ENCODE measurements around the gene ADORA2B. TPM values are rescaled to one million over a fixed set of nuclear protein-coding genes. Genes with fewer than 3 reads are reported as not detected.

Gene ADORA2B
- total and polyA plus RNA-seq, 2 experiments from 2014 or later, result 3.3 to 7.9 TPM

DNA sequence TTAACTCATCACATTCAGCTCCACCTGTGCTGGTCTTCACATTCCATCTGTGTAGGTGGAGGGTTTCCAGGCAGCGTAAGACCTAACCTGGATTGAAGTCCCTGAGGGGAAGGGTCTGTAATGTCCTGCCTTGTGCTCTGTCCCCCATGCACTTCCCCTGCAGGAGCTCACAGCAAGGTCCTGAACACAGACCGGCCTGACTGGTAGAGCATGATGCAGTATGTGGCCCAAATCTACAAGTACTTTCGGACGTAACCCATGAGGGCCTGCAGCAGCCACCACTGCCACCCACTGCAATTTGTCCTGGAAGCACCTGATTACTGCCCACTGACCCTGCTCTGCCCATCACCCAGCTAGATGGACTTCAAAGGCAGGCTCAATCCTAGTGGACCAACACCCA lies 36.6 kb upstream of the ADORA2B start:
- Histone ChIP-seq H2AFZ (peak overlapping the region; percentile 63; the same call in 1 of the 2 replicates), H3F3A (replicated peaks; ENCODE audit: low read depth) (no peaks in the 10 kb centered on the region)
- H3K4me1 Mint-ChIP-seq, result peaks cover 13% of the 10 kb centered on the region; the same call in 2 of the 3 replicates

DNA sequence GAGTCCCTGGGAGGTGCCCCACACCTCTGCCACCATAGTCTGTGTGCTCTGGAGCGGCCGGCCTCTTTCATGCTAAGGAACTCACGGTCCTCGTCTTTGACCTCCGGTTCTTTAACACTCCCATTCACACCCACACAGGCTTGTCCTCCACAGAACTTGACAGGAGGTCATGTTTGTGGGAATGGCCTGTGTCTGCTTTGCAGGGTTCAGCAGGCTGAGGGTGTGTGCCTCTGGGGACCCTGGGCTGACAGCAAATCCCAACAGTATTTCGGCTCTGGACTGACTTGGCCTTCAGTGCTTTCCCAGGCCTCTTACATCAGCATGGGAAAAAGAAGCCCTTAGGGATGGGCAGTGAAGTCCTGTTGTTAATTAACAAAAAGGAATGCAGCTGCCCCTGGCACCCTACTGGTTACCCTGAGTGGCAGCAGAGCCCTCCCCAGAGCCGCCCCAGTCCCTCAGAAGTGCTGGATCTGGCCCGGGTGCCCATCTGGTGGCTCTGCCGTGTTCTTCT lies 35.4 kb upstream of the ADORA2B start:
- Mint-ChIP-seq H3K4me3 (no peak overlapping the region), H3K36me3 (ENCODE audit: low read depth) (no peaks in the 10 kb centered on the region), H3K4me1 (peaks cover 13% of the 10 kb centered on the region; the same call in 2 of the 3 replicates), H3K27ac (no peak overlapping the region), H3K27me3 (ENCODE audit: insufficient read depth, low read depth, poor library complexity) (peaks cover 3% of the 10 kb centered on the region), H3K9me3 (no peaks in the 10 kb centered on the region)
- Histone ChIP-seq H2AFZ (peak overlapping the region; percentile 63; the same call in 1 of the 2 replicates), H3K4me3 (no peak overlapping the region), H3K4me2 (no peak overlapping the region), H3K27me3 (ENCODE audit: insufficient read depth) (no peaks in the 10 kb centered on the region), H3F3A (replicated peaks; ENCODE audit: low read depth) (no peaks in the 10 kb centered on the region), H3K36me3 (ENCODE audit: insufficient read depth) (no peaks in the 10 kb centered on the region), H3K4me1 (ENCODE audit: insufficient read depth) (peaks cover 9% of the 10 kb centered on the region; the same call in 1 of the 2 replicates), H4K20me1 (replicated peaks; ENCODE audit: insufficient read depth) (0 out of 2 replicates have a peak, but pooled peaks cover 3% of the 10 kb centered on the region), H3K27ac (ENCODE audit: low read depth) (no peak overlapping the region), H3K9me2 (ENCODE audit: insufficient read depth) (no peaks in the 10 kb centered on the region), H3K79me2 (replicated peaks; ENCODE audit: insufficient read depth) (no peaks in the 10 kb centered on the region)
- ATAC-seq, result peak; percentile 74
- peak; percentile 21 for DNase-seq (ENCODE audit: low spot score)
- TF ChIP-seq STAT1 (IDR thresholded peaks at IDR 0.05; ENCODE audit: unreplicated experiment) (no peak), NANOG (IDR thresholded peaks at IDR 0.05; ENCODE audit: borderline replicate concordance) (no peak), EZH2 (IDR thresholded peaks at IDR 0.05; ENCODE audit: low read depth, unreplicated experiment) (no peak), ZNF331 (CRISPR knock-in tag; IDR thresholded peaks at IDR 0.05; ENCODE audit: low read depth) (no peak), EZH2phosphoT487 (IDR thresholded peaks at IDR 0.05; ENCODE audit: unreplicated experiment) (no peak), POLR2AphosphoS5 (IDR thresholded peaks at IDR 0.05; ENCODE audit: low read depth) (no peak), ZNF114 (CRISPR knock-in tag; IDR thresholded peaks at IDR 0.05) (no peak), CREB1 (CRISPR knock-in tag; IDR thresholded peaks at IDR 0.05; ENCODE audit: low read depth) (no peak)
- TF ChIP-seq, protein P1, sequence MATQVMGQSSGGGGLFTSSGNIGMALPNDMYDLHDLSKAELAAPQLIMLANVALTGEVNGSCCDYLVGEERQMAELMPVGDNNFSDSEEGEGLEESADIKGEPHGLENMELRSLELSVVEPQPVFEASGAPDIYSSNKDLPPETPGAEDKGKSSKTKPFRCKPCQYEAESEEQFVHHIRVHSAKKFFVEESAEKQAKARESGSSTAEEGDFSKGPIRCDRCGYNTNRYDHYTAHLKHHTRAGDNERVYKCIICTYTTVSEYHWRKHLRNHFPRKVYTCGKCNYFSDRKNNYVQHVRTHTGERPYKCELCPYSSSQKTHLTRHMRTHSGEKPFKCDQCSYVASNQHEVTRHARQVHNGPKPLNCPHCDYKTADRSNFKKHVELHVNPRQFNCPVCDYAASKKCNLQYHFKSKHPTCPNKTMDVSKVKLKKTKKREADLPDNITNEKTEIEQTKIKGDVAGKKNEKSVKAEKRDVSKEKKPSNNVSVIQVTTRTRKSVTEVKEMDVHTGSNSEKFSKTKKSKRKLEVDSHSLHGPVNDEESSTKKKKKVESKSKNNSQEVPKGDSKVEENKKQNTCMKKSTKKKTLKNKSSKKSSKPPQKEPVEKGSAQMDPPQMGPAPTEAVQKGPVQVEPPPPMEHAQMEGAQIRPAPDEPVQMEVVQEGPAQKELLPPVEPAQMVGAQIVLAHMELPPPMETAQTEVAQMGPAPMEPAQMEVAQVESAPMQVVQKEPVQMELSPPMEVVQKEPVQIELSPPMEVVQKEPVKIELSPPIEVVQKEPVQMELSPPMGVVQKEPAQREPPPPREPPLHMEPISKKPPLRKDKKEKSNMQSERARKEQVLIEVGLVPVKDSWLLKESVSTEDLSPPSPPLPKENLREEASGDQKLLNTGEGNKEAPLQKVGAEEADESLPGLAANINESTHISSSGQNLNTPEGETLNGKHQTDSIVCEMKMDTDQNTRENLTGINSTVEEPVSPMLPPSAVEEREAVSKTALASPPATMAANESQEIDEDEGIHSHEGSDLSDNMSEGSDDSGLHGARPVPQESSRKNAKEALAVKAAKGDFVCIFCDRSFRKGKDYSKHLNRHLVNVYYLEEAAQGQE (IDR thresholded peaks at IDR 0.05; ENCODE audit: unreplicated experiment), result no peak
- TF ChIP-seq, protein P2, sequence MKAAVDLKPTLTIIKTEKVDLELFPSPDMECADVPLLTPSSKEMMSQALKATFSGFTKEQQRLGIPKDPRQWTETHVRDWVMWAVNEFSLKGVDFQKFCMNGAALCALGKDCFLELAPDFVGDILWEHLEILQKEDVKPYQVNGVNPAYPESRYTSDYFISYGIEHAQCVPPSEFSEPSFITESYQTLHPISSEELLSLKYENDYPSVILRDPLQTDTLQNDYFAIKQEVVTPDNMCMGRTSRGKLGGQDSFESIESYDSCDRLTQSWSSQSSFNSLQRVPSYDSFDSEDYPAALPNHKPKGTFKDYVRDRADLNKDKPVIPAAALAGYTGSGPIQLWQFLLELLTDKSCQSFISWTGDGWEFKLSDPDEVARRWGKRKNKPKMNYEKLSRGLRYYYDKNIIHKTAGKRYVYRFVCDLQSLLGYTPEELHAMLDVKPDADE (IDR thresholded peaks at IDR 0.05), result no peak
- TF ChIP-seq, protein P3, sequence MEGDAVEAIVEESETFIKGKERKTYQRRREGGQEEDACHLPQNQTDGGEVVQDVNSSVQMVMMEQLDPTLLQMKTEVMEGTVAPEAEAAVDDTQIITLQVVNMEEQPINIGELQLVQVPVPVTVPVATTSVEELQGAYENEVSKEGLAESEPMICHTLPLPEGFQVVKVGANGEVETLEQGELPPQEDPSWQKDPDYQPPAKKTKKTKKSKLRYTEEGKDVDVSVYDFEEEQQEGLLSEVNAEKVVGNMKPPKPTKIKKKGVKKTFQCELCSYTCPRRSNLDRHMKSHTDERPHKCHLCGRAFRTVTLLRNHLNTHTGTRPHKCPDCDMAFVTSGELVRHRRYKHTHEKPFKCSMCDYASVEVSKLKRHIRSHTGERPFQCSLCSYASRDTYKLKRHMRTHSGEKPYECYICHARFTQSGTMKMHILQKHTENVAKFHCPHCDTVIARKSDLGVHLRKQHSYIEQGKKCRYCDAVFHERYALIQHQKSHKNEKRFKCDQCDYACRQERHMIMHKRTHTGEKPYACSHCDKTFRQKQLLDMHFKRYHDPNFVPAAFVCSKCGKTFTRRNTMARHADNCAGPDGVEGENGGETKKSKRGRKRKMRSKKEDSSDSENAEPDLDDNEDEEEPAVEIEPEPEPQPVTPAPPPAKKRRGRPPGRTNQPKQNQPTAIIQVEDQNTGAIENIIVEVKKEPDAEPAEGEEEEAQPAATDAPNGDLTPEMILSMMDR (conservative IDR thresholded peaks at IDR 0.05; ENCODE audit: low read depth in 2 of 2), result no peak

More for the DNA sequence above, 36.6 kb upstream of the ADORA2B start:
- ATAC-seq, result peak; percentile 26; the same call in 2 of the 3 replicates
- Histone ChIP-seq H3K27ac (ENCODE audit: low read depth) (no peak overlapping the region), H3K4me1 (ENCODE audit: insufficient read depth) (peaks cover 9% of the 10 kb centered on the region; the same call in 1 of the 2 replicates), H4K20me1 (replicated peaks; ENCODE audit: insufficient read depth) (0 out of 2 replicates have a peak, but pooled peaks cover 3% of the 10 kb centered on the region), H3K9me2 (ENCODE audit: insufficient read depth) (no peaks in the 10 kb centered on the region), H3K4me3 (no peak overlapping the region), H3K79me2 (replicated peaks; ENCODE audit: insufficient read depth) (no peaks in the 10 kb centered on the region), H3K36me3 (ENCODE audit: insufficient read depth) (no peaks in the 10 kb centered on the region), H3K27me3 (ENCODE audit: insufficient read depth) (no peaks in the 10 kb centered on the region), H3K4me2 (no peak overlapping the region)
- TF ChIP-seq, protein P2 (IDR thresholded peaks at IDR 0.05), result no peak
- no peak overlapping the region for H3K27ac Mint-ChIP-seq
- no peaks in the 10 kb centered on the region for H3K9me3 Mint-ChIP-seq
- H3K4me3 Mint-ChIP-seq, result no peak overlapping the region
- no peaks in the 10 kb centered on the region for H3K36me3 Mint-ChIP-seq (ENCODE audit: low read depth)
- H3K27me3 Mint-ChIP-seq (ENCODE audit: insufficient read depth, low read depth, poor library complexity), result no peaks in the 10 kb centered on the region
- DNase-seq (ENCODE audit: low spot score), result no peak
